ENCODE data around the gene KCNMA1. TPM values are rescaled to one million over a fixed set of nuclear protein-coding genes. Genes with fewer than 3 reads are reported as not detected.

Gene KCNMA1
- total and polyA plus RNA-seq, 8 donors = 0.92 to 155 (median 54.3) TPM

DNA sequence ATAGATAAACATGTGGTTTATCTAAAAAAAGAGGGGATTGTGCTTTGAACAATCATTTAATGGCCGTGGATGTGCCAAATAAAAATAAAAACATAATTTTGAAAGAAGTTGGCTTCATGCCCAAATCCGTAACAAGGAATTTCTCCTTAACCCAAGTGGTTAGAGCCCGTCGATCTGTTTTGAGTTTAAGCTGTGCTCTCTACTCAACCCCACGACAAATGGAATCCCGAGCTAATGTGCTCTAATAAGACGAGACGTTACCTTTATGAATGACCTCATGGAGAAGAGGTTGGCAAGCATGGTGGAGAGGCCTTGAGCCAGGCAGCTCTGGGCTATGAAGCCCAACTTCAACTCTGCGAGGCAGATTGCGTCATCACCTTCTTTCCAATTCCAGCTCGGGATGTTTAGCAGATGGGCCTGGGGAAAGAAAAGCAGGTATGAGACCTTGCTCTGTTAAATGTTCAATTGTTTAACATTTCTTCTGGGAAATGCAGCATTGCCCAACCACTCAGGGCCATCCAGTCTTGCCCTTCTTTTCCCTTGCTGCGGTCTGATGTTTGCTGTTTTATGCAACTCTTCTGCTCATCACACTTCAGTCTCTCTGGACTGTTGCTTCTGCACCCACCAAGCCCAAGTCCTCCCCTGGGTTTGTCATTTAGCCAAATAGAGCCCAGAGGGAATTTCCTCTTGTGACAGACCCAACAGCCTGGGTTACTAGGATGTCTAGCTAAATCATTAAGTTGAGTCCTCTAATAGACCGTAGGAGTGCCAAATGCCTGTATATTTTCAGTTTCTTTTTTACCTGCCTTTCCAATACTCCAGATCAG lies 564.6 kb downstream of the KCNMA1 start:
- intact Hi-C loops (cut with DNase I; ENCODE audit: low total_unique reads) = no loop called here
- H3K4me1 ChIP-seq = peaks cover 0 to 40% (median 0%) of the 10 kb centered on the region in 4 donors
- TF ChIP-seq POLR2AphosphoS5 (IDR thresholded peaks at IDR 0.05) (peak; percentile 72 to 74 (median 73)), POLR2A (IDR thresholded peaks at IDR 0.05) (no peak), CTCF (IDR thresholded peaks at IDR 0.05) (no peak), EP300 (IDR thresholded peaks at IDR 0.05) (peak; percentile 84)
- no peak overlapping the region for H3K4me3 ChIP-seq
- peak in 1 of 2 donors; percentile 64 for DNase-seq
- H3K27me3 ChIP-seq = no peaks in the 10 kb centered on the region
- WGBS, 5 donors = 76 to 88% (median 81%) methylated on average over 13 of the region's 13 CpGs
- H3K9me3 ChIP-seq = no peaks in the 10 kb centered on the region
- peak overlapping the region in 2 of 5 donors; percentile 45 to 77 for H3K27ac ChIP-seq
- peaks cover 0 to 10% (median 5%) of the 10 kb centered on the region in 4 donors for H3K36me3 ChIP-seq

DNA sequence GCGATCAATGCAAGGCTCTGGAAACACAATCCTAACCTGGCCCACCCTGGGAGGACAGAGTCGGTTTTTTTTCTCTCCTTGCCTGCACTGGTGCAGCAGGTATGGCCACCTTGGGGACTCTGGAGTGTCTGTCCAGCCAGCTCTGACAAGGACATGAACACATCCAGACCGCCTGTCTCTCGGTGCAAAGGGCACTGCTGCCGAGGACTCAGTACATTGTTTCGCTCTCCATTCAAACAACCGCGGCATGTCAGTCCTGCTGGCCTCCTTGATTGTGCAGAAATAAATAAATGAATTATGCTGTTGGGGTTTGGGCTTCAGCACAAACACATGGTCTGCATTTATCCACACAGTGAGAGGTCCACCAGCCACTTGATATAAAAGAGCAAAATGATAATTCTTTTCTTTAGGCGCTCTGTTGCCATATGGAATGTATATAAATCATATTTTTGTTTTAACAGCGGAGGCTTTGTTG lies 565.2 kb downstream of the KCNMA1 start:
- TF ChIP-seq POLR2AphosphoS5 (IDR thresholded peaks at IDR 0.05) (no peak), CTCF (IDR thresholded peaks at IDR 0.05) (no peak), POLR2A (IDR thresholded peaks at IDR 0.05) (no peak), EP300 (IDR thresholded peaks at IDR 0.05) (no peak)
- peaks cover 0 to 37% (median 0%) of the 10 kb centered on the region in 4 donors for H3K4me1 ChIP-seq
- H3K36me3 ChIP-seq = peaks cover 0 to 10% (median 4%) of the 10 kb centered on the region in 4 donors
- 72 to 82% (median 80%) methylated on average over 10 of the region's 10 CpGs for WGBS, 5 donors
- H3K9me3 ChIP-seq = no peaks in the 10 kb centered on the region
- intact Hi-C loops (cut with DNase I; ENCODE audit: low total_unique reads) = no loop called here
- DNase-seq = peak in 1 of 2 donors; percentile 32
- no peak overlapping the region for H3K4me3 ChIP-seq
- H3K27ac ChIP-seq = peak overlapping the region in 1 of 5 donors; percentile 77
- no peaks in the 10 kb centered on the region for H3K27me3 ChIP-seq

- Histone ChIP-seq H3K4me3 (no peak overlapping the region), H3K4me1 (peaks cover 0 to 37% (median 0%) of the 10 kb centered on the region in 4 donors), H3K9me3 (no peaks in the 10 kb centered on the region), H3K27ac (peak overlapping the region in 1 of 5 donors; percentile 77), H3K27me3 (no peaks in the 10 kb centered on the region), H3K36me3 (peaks cover 0 to 10% (median 4%) of the 10 kb centered on the region in 4 donors)
- DNase-seq = no peak
- intact Hi-C loops (cut with DNase I; ENCODE audit: low total_unique reads) = no loop called here
- 43 to 73% (median 53%) methylated on average over 3 of the region's 3 CpGs for WGBS, 5 donors
- TF ChIP-seq EP300 (IDR thresholded peaks at IDR 0.05) = no peak
- no peak for TF ChIP-seq POLR2A (IDR thresholded peaks at IDR 0.05)
- TF ChIP-seq CTCF (IDR thresholded peaks at IDR 0.05) = no peak
- TF ChIP-seq POLR2AphosphoS5 (IDR thresholded peaks at IDR 0.05) = no peak
Measured at GRCh38 chr10:77071956-77072355, 565.7 kb downstream of the KCNMA1 start.

DNA sequence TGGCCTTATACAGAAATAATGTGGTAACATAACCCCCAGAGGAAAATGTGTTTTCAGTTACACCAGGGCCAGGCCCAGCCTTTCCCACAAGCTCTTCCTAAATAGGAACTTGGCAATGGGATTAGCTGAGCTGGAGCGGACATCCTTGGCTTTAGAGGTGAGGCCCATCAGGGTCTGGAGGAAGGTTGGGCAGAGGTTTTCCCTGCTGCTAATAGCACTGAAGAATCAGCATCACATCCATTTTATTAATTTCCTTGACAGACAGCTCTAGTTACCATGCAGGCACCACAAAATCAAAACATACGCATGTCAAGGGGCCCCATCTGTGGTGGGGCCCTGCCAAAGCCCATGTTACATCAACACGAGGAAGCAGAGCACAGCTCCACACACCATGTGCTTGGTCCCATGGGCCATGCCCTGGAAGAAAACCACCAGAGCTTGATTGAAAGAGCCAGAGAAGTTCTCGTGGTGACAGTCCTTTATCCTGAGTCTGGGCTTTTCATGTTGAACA lies 566.6 kb downstream of the KCNMA1 start:
- Histone ChIP-seq H3K4me3 (no peak overlapping the region), H3K27me3 (no peaks in the 10 kb centered on the region), H3K4me1 (peaks cover 0 to 37% (median 0%) of the 10 kb centered on the region in 4 donors), H3K27ac (peak overlapping the region in 1 of 5 donors; percentile 77), H3K36me3 (peaks cover 0 to 10% (median 4%) of the 10 kb centered on the region in 4 donors), H3K9me3 (no peaks in the 10 kb centered on the region)
- no peak for TF ChIP-seq CTCF (IDR thresholded peaks at IDR 0.05)
- no peak for TF ChIP-seq POLR2AphosphoS5 (IDR thresholded peaks at IDR 0.05)
- TF ChIP-seq EP300 (IDR thresholded peaks at IDR 0.05) = no peak
- TF ChIP-seq POLR2A (IDR thresholded peaks at IDR 0.05) = no peak
- WGBS, 5 donors = 78 to 91% (median 88%) methylated on average over 4 of the region's 4 CpGs
- intact Hi-C loops (cut with DNase I; ENCODE audit: low total_unique reads) = no loop called here
- DNase-seq = no peak
